D721Med (cell line): Measurements from ENCODE around the gene IL21R.

Experiments
- DNase-seq: peaks from one replicate; pipeline ENCODE4 v3.0.0; 2011; ENCODE audit warnings: low spot score; ENCODE audit not compliant: insufficient read length
- FAIRE-seq: peaks from 2 replicates; lab custom pipeline; 2011; peaks lifted over from hg19 to GRCh38; lab: Jason Lieb, UNC
- CTCF ChIP-seq: IDR thresholded peaks from 2 replicates; pipeline ENCODE4 v1.5.1; 2012; ENCODE audit warnings: mild to moderate bottlenecking, control low read depth; ENCODE audit not compliant: insufficient read depth; ENCODE audit errors: missing control alignments

IL21R gene

GRCh38 chr16:27462200-27462845 is 60.3 kb downstream of the IL21R start:
- no peak for TF ChIP-seq CTCF
- DNase-seq, result no peak
- FAIRE-seq, result no peak

GRCh38 chr16:27462846-27463682 is 61.1 kb downstream of the IL21R start:
- no peak for TF ChIP-seq CTCF
- no peak for FAIRE-seq
- DNase-seq, result no peak

- FAIRE-seq (no peak), DNase-seq (no peak)
- TF ChIP-seq CTCF, result no peak
Measured at GRCh38 chr16:27463741-27464591, 62.0 kb downstream of the IL21R start.

DNA sequence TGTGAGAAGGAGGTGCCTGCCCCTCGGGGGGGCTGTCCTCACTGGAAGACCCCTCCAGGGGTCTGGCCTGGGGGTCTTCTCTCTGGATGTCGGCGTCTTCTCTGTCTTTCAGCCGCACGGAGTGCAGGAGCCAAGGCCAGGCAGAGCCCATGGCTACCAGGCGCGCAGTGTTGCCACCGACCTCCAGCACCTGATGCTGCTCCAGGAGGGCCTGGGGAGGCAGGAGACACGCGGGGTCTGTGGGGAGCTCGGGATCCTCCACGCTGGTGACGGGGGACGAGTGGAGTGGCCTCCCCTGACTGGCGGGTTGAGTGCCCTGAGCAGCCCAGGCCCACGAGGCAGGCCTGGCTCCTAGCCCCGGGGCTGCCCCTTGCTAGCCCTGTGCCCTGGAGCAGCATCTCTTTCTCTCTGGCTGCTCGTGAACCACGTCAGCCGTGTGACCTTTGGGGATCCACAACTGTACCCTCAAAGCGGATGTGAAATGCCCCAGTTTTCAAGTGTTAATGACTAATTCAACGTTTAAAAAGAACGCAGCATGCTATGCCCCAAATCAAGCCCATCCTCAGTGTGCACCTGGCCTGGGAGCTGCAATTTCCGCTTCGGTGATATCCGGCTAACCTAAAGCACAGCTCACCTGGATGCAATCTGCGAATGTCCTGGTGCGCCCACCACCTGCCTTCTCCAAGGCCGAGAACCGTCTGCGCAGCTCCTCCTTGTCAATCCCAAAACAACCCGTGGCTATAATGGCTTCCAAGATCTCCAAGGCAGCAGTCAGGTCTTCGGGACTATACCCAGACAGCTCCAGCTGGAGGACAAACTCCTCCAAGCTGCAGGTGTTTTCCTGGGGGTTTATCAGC is 62.9 kb downstream of the IL21R start:
- DNase-seq (no peak), FAIRE-seq (no peak)
- TF ChIP-seq CTCF, result no peak

DNA sequence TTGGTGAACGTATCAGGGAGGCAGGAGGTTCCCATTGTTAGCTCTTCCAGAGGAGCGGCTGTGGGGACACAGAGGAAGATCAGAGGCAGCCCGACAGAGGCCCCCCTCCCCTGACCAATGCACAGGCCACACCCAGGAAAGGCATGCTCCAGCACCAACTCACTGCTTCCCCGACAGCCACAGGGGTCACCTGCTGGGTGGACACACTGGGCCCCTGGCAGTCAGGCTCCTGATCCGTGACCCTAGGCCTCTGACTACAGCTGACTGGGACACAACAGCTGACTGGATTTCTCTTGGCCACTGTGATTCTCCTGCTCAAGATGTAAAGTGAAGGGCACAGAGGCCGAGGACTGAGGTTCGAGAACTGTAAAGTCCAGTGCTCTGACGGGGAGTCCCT is 63.5 kb downstream of the IL21R start:
- FAIRE-seq (no peak), DNase-seq (no peak)
- TF ChIP-seq CTCF, result no peak

DNA sequence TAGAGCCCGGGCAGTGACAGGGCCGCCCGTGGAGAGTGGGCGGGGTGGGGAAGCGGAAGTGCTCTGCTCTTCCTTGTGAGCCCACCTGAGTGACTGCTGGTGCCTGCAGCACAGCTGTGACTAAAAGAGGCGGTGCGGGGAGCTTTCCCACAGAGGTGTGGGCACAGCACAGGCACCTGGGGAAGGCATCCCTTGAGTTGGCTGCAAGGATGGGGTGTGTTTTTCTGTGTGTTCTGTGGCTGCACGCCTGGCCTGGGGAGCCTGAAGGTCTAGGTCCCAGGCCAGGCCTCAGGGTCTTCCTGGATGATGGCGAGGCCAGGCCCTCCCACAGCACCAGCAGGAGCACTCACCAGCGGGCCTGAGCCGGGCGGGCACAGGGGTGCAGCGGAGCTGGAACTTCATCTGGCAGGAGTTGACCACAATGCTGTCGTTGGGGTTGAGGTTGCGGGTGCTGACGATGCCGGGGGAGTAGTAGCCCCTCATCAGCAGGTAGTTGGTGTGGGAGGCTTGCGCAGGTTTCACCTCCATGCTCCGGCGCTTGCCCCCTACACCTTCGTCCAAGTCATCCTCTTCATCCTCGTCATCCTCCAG is 67.1 kb downstream of the IL21R start:
- no peak for FAIRE-seq
- no peak for DNase-seq
- no peak for TF ChIP-seq CTCF
